Measurements from ENCODE around the gene CCNL2. TPM values are rescaled to one million over a fixed set of nuclear protein-coding genes. Genes with fewer than 3 reads are reported as not detected.
A peak's percentile ranks its signal among the peaks of the same experiment; 100 is the strongest.

CCNL2 gene
- total RNA-seq, 1 experiment from 2014 or later: 142 TPM

- TF ChIP-seq CTCF (IDR thresholded peaks at IDR 0.05) (no peak), ZNF317 (CRISPR knock-in tag; IDR thresholded peaks at IDR 0.05; ENCODE audit: borderline replicate concordance, low read depth) (no peak), ZNF121 (CRISPR knock-in tag; IDR thresholded peaks at IDR 0.05) (no peak), FOXP1 (CRISPR knock-in tag; IDR thresholded peaks at IDR 0.05; ENCODE audit: borderline replicate concordance) (no peak), TP53 (CRISPR knock-in tag; IDR thresholded peaks at IDR 0.05) (0 out of 2 replicates have a peak, but pooled peaks have one; percentile 23), SOX15 (CRISPR knock-in tag; IDR thresholded peaks at IDR 0.05) (no peak), ZNF416 (CRISPR knock-in tag; IDR thresholded peaks at IDR 0.05) (no peak), E2F5 (CRISPR knock-in tag; IDR thresholded peaks at IDR 0.05) (no peak), CBFB (CRISPR knock-in tag; IDR thresholded peaks at IDR 0.05; ENCODE audit: low read depth) (0 out of 2 replicates have a peak, but pooled peaks have one; percentile 14), EMX1 (CRISPR knock-in tag; IDR thresholded peaks at IDR 0.05) (no peak), JUN (CRISPR knock-in tag; IDR thresholded peaks at IDR 0.05) (no peak), ATF1 (CRISPR knock-in tag; IDR thresholded peaks at IDR 0.05) (no peak)
Measured at GRCh38 chr1:1434824-1435105, 35.6 kb upstream of the CCNL2 start (continued).

GRCh38 chr1:1434131-1434823 is 35.1 kb upstream of the CCNL2 start:
- POLR2A ChIA-PET: interaction anchor here (0.6 to 2.5 kb wide), 4 partner anchors 11 to 65 kb away, joined by 7 read pairs; partner anchors contain the start of gene CCNL2
- CTCF ChIA-PET: interaction anchor here (1.1 to 2.1 kb wide), 8 partner anchors 14 to 82 kb away, joined by 3 to 11 read pairs (median 5); partner anchors contain the start of genes ANKRD65, AURKAIP1, CCNL2 and MRPL20
- DNase-seq (ENCODE audit: low spot score): peak; percentile 72
- TF ChIP-seq ZNF423 (CRISPR knock-in tag; IDR thresholded peaks at IDR 0.05) (peak; percentile 80), CREM (CRISPR knock-in tag; IDR thresholded peaks at IDR 0.05) (0 out of 2 replicates have a peak, but pooled peaks have one; percentile 18), HMGA2 (CRISPR knock-in tag; IDR thresholded peaks at IDR 0.05) (no peak), E2F4 (CRISPR knock-in tag; IDR thresholded peaks at IDR 0.05; ENCODE audit: borderline replicate concordance, low read depth) (no peak), CTCF (IDR thresholded peaks at IDR 0.05) (no peak), ATF3 (CRISPR knock-in tag; conservative IDR thresholded peaks at IDR 0.05) (no peak), SP1 (CRISPR knock-in tag; conservative IDR thresholded peaks at IDR 0.05) (peak; percentile 32; the same call in 1 of the 2 replicates), PRRX2 (CRISPR knock-in tag; IDR thresholded peaks at IDR 0.05) (no peak), ZNF317 (CRISPR knock-in tag; IDR thresholded peaks at IDR 0.05; ENCODE audit: borderline replicate concordance, low read depth) (no peak), TEAD1 (CRISPR knock-in tag; IDR thresholded peaks at IDR 0.05) (no peak), E2F1 (CRISPR knock-in tag; IDR thresholded peaks at IDR 0.05) (no peak), TP53 (CRISPR knock-in tag; IDR thresholded peaks at IDR 0.05) (peak; percentile 45; the same call in 1 of the 2 replicates), ZMAT4 (CRISPR knock-in tag; IDR thresholded peaks at IDR 0.05) (no peak), NFATC4 (CRISPR knock-in tag; IDR thresholded peaks at IDR 0.05) (no peak), HMGXB4 (CRISPR knock-in tag; IDR thresholded peaks at IDR 0.05) (peak; percentile 22; the same call in 1 of the 2 replicates), USF1 (CRISPR knock-in tag; IDR thresholded peaks at IDR 0.05) (peak; percentile 26; the same call in 1 of the 2 replicates), ZNF138 (CRISPR knock-in tag; conservative IDR thresholded peaks at IDR 0.05) (no peak)

More at GRCh38 chr1:1434131-1434823, 35.1 kb upstream of the CCNL2 start:
- peak; percentile 4 for ATAC-seq
- Mint-ChIP-seq H3K4me3 (peak overlapping the region; percentile 71), H3K27me3 (ENCODE audit: low read depth) (peaks cover 6% of the 10 kb centered on the region; the same call in 1 of the 2 replicates), H3K9me3 (no peaks in the 10 kb centered on the region), H3K27ac (no peak overlapping the region), H3K36me3 (no peaks in the 10 kb centered on the region), H3K4me1 (peaks cover 28% of the 10 kb centered on the region)

Data from WTC11 (cell line).